ENCODE results near the gene PTPRF.

Gene PTPRF

DNA sequence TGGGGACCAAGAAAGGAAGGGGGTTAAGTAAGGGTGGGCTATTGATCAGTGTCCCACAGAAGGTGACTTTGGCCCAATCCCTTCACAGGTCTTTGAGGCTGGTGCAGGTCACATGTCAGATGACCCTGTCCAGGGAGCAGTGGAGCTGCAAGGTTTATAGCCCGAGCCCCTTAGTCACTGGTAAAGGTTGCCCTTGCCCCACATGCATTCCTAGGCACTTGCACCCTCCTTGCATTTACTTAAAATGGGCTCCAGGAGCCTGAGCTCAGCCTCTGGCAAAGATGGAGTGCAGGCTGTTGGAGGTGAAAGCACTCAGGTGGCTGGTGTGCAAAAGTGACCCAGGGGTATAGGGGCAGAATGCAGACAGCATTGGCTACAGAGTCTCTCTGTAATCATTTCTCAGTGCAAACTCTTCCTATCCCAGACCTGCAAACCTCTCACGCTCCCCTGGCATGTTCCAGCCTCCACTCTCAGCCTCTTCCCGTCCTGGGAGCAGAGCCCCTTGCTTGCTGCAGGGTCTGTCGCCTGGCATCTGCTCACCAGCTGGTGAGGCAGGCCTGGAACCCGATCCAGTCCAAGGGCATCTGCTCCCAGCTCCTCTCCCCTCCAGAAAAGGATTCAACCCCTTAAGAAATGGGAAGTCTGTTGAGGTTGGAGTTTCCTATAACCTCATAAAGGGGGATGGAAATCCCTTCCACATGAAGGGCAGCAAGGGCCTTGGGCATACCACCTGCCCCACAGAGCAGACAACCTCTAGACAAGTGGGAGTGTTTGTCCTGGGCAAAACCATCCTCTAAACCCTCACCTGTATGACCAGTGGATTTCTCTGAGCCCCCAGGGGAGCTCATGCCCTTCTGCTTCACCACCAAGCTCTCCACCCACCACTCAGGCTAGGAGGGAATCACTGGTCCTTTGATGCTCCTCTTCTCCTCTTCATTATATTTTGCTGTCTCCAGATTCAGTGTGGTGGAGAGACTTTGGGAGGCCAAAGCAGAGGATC lies 23.1 kb upstream of the PTPRF start:
- H3K27me3 Mint-ChIP-seq: no peaks in the 10 kb centered on the region
- no peak overlapping the region for H3K27ac Mint-ChIP-seq
- H3K9me3 Mint-ChIP-seq (ENCODE audit: low read depth): no peaks in the 10 kb centered on the region
- H3K4me1 Mint-ChIP-seq (ENCODE audit: low read depth): no peaks in the 10 kb centered on the region
- H3K36me3 Mint-ChIP-seq: no peaks in the 10 kb centered on the region
- H3K4me3 Mint-ChIP-seq: no peak overlapping the region

DNA sequence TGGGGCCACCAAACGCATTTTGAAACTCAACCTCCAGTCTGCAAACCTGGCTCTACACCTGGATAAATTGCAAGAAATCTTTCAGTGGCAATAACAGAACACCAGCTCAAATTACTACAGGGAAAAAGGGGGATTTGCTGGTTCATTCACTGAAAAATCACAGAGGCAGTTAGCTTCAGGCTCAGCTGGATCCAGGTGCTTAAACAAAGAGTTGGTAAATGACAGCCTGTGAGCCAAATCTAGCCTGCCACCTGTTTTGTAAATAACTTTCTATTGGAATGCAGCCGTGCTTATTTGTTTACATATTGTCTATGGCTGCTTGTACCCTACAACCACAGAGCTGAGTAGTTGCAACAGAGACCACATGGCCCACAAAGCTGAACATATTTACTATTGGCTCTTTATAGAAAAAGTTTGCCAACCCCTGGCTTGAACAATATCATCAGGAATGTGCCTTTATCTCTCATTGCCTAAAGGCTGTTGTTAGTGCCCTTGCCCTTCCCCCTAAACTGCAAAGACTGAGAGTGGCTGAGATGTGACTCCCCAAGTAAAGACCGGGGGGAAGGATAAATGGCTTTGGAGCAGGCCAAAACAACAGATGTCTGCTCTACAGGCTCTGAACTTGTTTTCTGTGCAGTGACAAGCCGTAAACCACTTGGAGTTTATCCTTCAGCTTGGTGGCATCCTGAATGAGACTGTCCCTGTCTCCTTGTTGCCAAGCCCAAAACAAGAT lies 21.5 kb upstream of the PTPRF start:
- Mint-ChIP-seq H3K4me3 (no peak overlapping the region), H3K27ac (no peak overlapping the region), H3K9me3 (ENCODE audit: low read depth) (no peaks in the 10 kb centered on the region), H3K36me3 (no peaks in the 10 kb centered on the region), H3K4me1 (ENCODE audit: low read depth) (no peaks in the 10 kb centered on the region), H3K27me3 (no peaks in the 10 kb centered on the region)

DNA sequence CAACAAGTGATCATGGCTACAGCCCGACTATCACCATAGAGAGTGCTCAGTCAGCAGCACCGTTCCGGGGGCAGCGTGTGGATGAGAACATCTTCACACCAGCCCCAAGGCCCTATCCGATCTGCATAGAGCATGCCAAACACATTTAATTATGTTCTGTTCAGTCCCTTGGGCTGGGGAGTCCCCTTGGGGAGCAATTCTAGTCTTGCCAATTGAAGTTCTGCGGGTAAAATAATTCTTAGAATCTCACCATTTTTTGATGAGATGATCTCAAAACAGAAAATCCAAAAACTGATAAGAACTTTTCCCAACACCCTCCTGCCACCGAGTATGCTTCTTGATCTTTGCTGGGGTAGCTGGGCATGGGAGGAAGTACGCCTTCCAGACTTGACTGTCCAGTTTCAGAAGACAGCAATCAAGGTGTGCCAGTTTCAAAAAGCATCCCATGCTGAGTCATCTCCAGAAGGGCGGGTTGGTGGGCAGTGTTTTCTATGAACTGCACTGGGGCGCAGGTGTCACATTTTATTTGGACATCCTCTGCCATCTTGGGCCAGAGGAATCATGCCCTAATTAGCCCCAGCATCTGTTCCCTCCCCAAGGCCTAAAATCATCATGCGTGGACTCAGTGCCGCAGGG lies 20.8 kb upstream of the PTPRF start:
- no peaks in the 10 kb centered on the region for H3K36me3 Mint-ChIP-seq
- no peak overlapping the region for H3K4me3 Mint-ChIP-seq
- no peak overlapping the region for H3K27ac Mint-ChIP-seq
- no peaks in the 10 kb centered on the region for H3K4me1 Mint-ChIP-seq (ENCODE audit: low read depth)
- no peaks in the 10 kb centered on the region for H3K9me3 Mint-ChIP-seq (ENCODE audit: low read depth)
- H3K27me3 Mint-ChIP-seq: no peaks in the 10 kb centered on the region

DNA sequence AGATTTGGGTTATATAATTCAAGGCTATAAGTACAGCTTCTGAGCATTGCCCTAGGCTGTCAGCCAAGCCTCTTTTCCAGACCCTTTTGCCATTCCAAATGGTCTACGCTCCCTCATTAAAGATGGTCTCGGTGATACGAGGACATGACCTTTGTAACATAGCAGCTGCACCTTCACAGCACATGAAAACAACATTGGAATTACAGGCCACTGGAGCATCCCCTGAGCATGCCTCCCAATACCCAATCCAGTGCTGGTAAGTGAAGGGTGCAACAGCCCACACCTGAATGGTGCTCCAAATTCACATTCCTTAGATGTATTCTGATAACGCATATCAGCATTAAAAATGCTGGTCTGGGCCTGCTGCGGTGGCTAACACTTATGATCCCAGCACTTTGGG lies 20.1 kb upstream of the PTPRF start:
- Mint-ChIP-seq H3K4me3 (no peak overlapping the region), H3K36me3 (no peaks in the 10 kb centered on the region), H3K9me3 (ENCODE audit: low read depth) (no peaks in the 10 kb centered on the region), H3K27ac (no peak overlapping the region), H3K27me3 (no peaks in the 10 kb centered on the region), H3K4me1 (ENCODE audit: low read depth) (no peaks in the 10 kb centered on the region)

DNA sequence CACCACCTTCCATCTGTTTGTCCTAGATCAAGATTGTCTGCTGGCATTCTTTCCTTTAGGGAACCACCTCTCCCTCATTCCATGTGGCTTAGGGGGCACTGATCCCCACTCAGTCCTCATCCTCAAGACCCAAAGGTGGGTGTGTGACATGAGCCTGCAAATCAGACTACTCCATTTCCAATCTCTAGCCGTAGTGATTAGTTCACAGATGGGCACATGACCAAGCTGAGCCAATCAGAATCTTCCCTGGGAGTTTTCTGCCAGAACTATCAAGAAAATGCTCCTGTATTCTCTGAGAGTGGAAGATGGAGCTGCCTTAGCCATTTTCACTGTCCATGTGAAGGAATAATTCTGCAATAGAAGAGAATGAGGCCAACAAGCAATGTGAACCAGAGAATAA lies 19.3 kb upstream of the PTPRF start:
- H3K36me3 Mint-ChIP-seq: no peaks in the 10 kb centered on the region
- no peaks in the 10 kb centered on the region for H3K4me1 Mint-ChIP-seq (ENCODE audit: low read depth)
- H3K4me3 Mint-ChIP-seq: no peak overlapping the region
- H3K27ac Mint-ChIP-seq: no peak overlapping the region
- no peaks in the 10 kb centered on the region for H3K9me3 Mint-ChIP-seq (ENCODE audit: low read depth)
- H3K27me3 Mint-ChIP-seq: no peaks in the 10 kb centered on the region

DNA sequence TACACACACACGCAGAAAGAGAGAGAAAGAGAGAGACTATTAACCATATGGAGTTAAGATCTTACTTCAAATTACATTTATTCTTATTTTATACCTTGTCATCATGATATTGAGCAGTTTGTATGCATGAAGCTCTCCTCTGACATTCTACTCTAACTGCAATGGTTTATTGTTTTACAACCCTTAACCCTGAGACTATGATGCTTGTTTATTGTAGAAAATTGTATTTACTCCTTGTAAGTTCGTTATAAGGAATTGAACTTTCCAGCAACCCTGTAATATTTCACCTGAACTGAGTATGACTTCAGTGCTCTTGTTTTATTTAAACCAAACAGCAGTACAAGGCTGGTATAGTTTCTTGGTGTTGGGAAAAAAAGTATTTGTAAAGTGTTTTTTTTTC lies 18.6 kb upstream of the PTPRF start:
- Mint-ChIP-seq H3K27ac (no peak overlapping the region), H3K27me3 (no peaks in the 10 kb centered on the region), H3K36me3 (no peaks in the 10 kb centered on the region), H3K4me1 (ENCODE audit: low read depth) (no peaks in the 10 kb centered on the region), H3K9me3 (ENCODE audit: low read depth) (no peaks in the 10 kb centered on the region), H3K4me3 (no peak overlapping the region)

DNA sequence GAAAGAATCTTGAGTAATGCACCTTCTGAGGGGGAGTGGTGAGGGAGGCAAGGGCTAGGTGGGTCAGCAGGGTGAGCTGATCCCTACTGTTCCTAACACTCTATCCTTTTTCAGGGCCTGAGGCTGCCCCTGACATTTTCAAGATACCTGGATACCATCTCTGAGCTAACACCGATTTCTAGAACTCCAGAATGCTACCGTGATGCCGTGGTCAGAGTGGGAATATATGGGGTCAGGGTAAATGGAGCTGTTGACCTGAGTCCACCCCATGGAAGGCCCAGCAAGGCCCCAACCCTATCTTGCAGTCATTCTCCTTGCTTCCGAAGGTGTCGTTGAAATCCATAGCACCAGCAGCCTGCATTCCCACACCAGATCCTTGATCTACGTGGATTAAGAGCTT lies 18.0 kb upstream of the PTPRF start:
- Mint-ChIP-seq H3K4me3 (no peak overlapping the region), H3K36me3 (no peaks in the 10 kb centered on the region), H3K9me3 (ENCODE audit: low read depth) (no peaks in the 10 kb centered on the region), H3K27ac (no peak overlapping the region), H3K4me1 (ENCODE audit: low read depth) (no peaks in the 10 kb centered on the region), H3K27me3 (no peaks in the 10 kb centered on the region)

DNA sequence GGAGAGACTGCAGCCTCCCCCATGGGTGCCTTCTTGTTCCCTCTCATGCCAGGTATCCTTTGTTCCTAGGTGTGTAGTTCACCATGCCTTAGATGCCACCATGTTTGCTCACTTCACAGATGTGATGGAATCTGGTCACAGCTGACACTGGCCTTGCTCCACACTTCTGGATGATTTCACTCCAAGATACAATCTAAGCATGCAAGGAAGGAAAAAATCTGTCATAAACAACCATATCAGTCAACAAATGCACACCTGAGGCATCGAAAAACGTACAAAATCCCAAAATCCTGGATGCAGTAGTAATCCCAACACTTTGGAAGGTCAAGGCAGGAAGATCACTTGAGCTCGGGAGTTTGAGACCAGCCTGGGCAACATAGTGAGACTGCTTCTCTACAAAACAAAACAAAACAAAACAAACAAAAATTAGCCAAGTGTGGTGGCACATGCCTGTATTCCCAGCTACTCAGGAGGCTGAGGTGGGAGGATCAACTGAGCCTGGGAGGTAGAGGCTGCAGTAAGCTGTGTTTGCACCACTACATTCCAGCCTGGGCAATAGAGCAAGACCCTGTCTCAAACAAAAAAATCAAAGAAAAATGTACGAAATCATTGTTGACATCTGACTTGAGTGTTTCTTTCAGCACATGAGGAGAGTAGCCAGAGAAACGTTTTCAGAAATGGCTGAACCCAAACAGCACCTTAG lies 17.1 kb upstream of the PTPRF start:
- Mint-ChIP-seq H3K4me3 (no peak overlapping the region), H3K4me1 (ENCODE audit: low read depth) (no peaks in the 10 kb centered on the region), H3K36me3 (no peaks in the 10 kb centered on the region), H3K27ac (no peak overlapping the region), H3K27me3 (no peaks in the 10 kb centered on the region), H3K9me3 (ENCODE audit: low read depth) (no peaks in the 10 kb centered on the region)

DNA sequence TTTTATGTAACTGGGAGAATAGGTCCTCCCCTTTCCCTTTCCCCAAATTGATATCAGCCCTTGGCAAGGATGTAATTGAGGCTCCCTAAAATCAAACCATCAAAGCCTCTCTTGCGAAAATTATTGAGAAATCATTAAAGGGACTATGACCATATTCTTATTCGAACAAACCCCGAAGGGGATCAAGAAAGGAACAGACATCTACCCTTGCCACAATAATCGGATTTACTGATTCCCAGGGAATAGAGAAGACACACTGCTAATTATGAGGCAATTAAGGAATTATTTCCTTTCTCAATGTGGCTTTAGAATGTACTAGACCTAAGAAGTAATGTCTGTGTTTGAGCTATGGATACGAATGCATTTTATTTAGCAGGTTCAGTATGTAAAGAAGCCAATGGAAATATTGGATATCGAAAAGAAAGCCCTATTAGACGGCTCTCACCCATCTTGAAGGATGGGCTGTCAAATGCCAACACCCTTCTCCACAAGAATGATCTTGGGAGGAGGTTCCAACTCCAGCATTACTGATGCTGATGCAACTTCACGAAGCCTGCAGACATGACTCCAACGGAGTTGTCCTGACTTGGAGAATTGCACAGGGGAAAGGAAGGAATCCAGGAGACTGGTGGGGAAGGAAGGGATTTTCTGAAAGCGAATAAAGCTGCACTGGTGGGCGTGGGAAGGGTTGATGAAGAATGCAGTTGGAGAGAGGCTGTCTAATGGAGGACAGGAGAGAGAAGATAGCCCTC lies 11.6 kb upstream of the PTPRF start:
- Mint-ChIP-seq H3K9me3 (ENCODE audit: low read depth) (no peaks in the 10 kb centered on the region), H3K4me1 (ENCODE audit: low read depth) (no peaks in the 10 kb centered on the region), H3K27ac (no peak overlapping the region), H3K4me3 (no peak overlapping the region), H3K27me3 (peaks cover 19% of the 10 kb centered on the region), H3K36me3 (no peaks in the 10 kb centered on the region)

DNA sequence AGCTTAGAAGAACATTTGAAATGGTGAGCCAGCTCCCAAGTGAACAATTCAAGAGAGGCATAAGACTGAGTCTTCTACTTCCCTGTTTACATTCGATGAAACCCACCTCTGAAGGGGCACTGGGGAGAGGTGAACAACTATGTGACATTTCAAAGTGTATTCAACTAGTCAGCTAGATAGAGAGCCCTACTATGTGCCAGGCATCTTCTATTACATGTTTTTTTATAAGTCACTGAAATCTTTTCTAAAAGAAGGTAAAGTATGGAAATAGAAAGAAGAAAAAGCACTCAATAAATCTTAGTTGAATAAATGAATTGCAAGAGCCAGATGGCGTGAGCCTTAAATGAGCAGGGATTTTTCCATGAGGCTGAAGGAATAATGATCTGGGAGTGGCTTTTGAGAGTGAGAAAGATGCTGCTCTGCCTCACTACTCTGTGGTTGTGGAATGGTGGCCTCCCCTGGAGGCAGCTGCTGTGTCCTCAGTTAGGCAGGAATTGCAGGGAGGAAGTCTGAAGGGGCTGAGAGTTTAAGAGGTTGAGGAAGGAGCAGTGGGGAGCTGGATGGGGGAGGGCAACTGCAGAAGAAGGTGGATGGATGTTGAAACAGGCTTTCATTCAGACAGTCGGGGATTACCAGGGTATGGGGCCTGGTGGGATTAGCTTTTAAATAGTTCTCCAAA lies 10.4 kb upstream of the PTPRF start:
- H3K9me3 Mint-ChIP-seq (ENCODE audit: low read depth): no peaks in the 10 kb centered on the region
- peaks cover 24% of the 10 kb centered on the region for H3K27me3 Mint-ChIP-seq
- no peak overlapping the region for H3K4me3 Mint-ChIP-seq
- H3K27ac Mint-ChIP-seq: no peak overlapping the region
- H3K4me1 Mint-ChIP-seq (ENCODE audit: low read depth): no peaks in the 10 kb centered on the region
- H3K36me3 Mint-ChIP-seq: no peaks in the 10 kb centered on the region

DNA sequence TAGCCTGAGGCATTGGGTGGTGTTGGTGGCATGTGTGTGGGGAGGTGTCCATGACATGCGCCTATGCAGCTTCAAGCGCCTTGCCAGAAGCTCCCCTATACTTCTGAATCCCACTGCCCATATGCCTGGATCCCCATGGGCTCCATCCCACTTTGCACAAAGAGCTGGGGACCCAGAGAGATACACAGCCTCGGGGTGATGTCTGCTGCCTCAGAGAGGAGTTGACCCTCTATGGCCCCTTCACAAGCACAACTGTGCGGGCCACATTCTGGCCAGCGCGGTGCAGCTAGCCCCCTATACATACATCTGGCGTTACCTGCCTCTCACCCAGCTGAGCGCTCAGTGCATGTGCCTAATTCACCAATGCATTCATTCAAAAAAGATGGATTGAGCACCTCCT lies 9.6 kb upstream of the PTPRF start:
- H3K27me3 Mint-ChIP-seq: peaks cover 24% of the 10 kb centered on the region
- H3K4me3 Mint-ChIP-seq: no peak overlapping the region
- no peak overlapping the region for H3K27ac Mint-ChIP-seq
- H3K4me1 Mint-ChIP-seq (ENCODE audit: low read depth): no peaks in the 10 kb centered on the region
- no peaks in the 10 kb centered on the region for H3K36me3 Mint-ChIP-seq
- no peaks in the 10 kb centered on the region for H3K9me3 Mint-ChIP-seq (ENCODE audit: low read depth)

DNA sequence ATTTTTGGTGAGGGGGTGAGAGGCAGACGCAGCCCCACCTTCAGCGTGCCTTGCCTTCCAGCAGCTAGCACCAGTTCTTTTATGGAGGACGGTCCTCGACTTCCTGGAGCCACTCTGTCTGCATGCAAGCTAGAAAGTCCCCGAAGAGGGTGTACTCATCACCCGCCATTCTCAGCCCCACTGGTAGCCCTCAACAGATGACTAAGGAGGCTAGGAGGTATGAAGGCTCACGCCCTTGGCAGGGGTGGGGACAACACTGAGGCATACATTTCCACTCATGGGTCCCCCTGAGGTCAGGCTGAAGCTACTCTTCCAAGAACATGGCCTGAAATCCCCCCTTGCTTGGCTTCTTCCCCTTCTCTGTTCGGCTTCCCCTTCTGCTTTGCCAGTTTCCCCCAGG lies 8.9 kb upstream of the PTPRF start:
- Mint-ChIP-seq H3K36me3 (no peaks in the 10 kb centered on the region), H3K27ac (no peak overlapping the region), H3K4me3 (no peak overlapping the region), H3K9me3 (ENCODE audit: low read depth) (no peaks in the 10 kb centered on the region), H3K4me1 (ENCODE audit: low read depth) (no peaks in the 10 kb centered on the region), H3K27me3 (peaks cover 24% of the 10 kb centered on the region)

DNA sequence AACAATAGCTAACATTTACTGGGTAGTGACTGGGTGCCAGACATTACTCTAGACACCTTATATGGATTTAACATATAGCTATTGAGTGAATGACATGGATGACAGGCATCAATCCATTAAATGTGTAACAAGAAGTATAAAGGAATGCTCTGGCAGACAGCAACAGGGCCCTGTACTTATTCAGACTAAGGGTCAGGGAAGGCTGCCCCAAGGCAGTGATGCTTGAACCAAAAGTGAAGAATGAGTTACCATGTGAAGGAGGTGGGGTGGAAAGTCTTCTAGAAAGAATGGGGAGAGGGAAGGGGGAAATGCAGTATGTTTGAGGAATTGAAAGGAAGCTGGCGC lies 8.3 kb upstream of the PTPRF start:
- no peaks in the 10 kb centered on the region for H3K4me1 Mint-ChIP-seq (ENCODE audit: low read depth)
- peaks cover 24% of the 10 kb centered on the region for H3K27me3 Mint-ChIP-seq
- H3K36me3 Mint-ChIP-seq: no peaks in the 10 kb centered on the region
- no peak overlapping the region for H3K4me3 Mint-ChIP-seq
- no peaks in the 10 kb centered on the region for H3K9me3 Mint-ChIP-seq (ENCODE audit: low read depth)
- no peak overlapping the region for H3K27ac Mint-ChIP-seq
